HEK293 (cell line): Measurements from ENCODE around the gene PREB.

Source experiments
- CTCF ChIA-PET: fragments of 350-600 bp; formaldehyde crosslinking; extraction: SDS; loops from one replicate; lab custom pipeline; 2021; ENCODE audit warnings: antibody characterized with exemption; lab: Yijun Ruan, JAX
- POLR2A ChIA-PET: fragments of 300-600 bp; formaldehyde crosslinking; extraction: SDS; loops from one replicate; lab custom pipeline; 2020; ENCODE audit warnings: antibody characterized with exemption, inconsistent platforms; lab: Yijun Ruan, JAX
- H3K27ac ChIP-seq: fragments of 200-500 bp; sonication (Bioruptor generic); 2 replicates; pipeline ENCODE4 v1.5.1; 2014; ENCODE audit warnings: low read depth, low read length, control low read depth, inconsistent platforms; ENCODE audit errors: extremely low read depth
- H3K36me3 ChIP-seq, 2 experiments: fragments of 200-500 bp in 1 of 2; sonication (Bioruptor generic) in 1 of 2; 1 replicate in 1 of 2; 2 replicates in 1 of 2; pipeline ENCODE4 v1.5.1; 2014 to 2017; ENCODE audit warnings: inconsistent platforms in 2 of 2, low read length in 2 of 2; ENCODE audit not compliant: control insufficient read depth in 2 of 2, insufficient read depth in 1 of 2
- H3K4me1 ChIP-seq: fragments of 200-500 bp; sonication (Bioruptor generic); 2 replicates; pipeline ENCODE4 v1.5.1; 2014; ENCODE audit warnings: mild to moderate bottlenecking, low read length, inconsistent platforms; ENCODE audit not compliant: control insufficient read depth, insufficient read depth
- H3K4me3 ChIP-seq: 2 replicates; pipeline ENCODE4 v1.5.1; 2011; ENCODE audit warnings: low read depth, mild to moderate bottlenecking, control low read depth, low read length, moderate library complexity
- H3K9me3 ChIP-seq: fragments of 200-500 bp; sonication (Bioruptor generic); 2 replicates; pipeline ENCODE4 v1.5.1; 2014; ENCODE audit warnings: low read depth, low read length, inconsistent platforms; ENCODE audit not compliant: control insufficient read depth, insufficient read depth
- REPIN1 ChIP-seq: fragments of 450-650 bp; formaldehyde crosslinking; IDR thresholded peaks from 2 replicates; pipeline ENCODE4 v1.5.1; 2017; ENCODE audit warnings: missing biosample characterization, missing genetic modification characterization, low read depth
- SCRT1 ChIP-seq: fragments of 450-650 bp; formaldehyde crosslinking; IDR thresholded peaks from 2 replicates; pipeline ENCODE4 v1.5.1; 2016; ENCODE audit warnings: missing biosample characterization, missing genetic modification characterization, borderline replicate concordance
- ZBTB17 ChIP-seq: fragments of 450-650 bp; formaldehyde crosslinking; IDR thresholded peaks from 2 replicates; pipeline ENCODE4 v1.5.1; 2016; ENCODE audit warnings: missing biosample characterization, missing genetic modification characterization
- ZBTB20 ChIP-seq: fragments of 450-650 bp; formaldehyde crosslinking; IDR thresholded peaks from 2 replicates; pipeline ENCODE4 v1.5.1; 2016; ENCODE audit warnings: missing biosample characterization, missing genetic modification characterization
- ZBTB6 ChIP-seq: fragments of 450-650 bp; formaldehyde crosslinking; IDR thresholded peaks from 2 replicates; pipeline ENCODE4 v1.5.1; 2017; ENCODE audit warnings: missing biosample characterization, missing genetic modification characterization
- ZBTB7A ChIP-seq: fragments of 450-650 bp; formaldehyde crosslinking; IDR thresholded peaks from 2 replicates; pipeline ENCODE4 v1.5.1; 2016; ENCODE audit warnings: low read depth, missing biosample characterization, missing genetic modification characterization
- ZEB2 ChIP-seq: fragments of 450-650 bp; formaldehyde crosslinking; IDR thresholded peaks from 2 replicates; pipeline ENCODE4 v1.5.1; 2016; ENCODE audit warnings: missing biosample characterization, missing genetic modification characterization
- ZFP3 ChIP-seq: fragments of 450-650 bp; formaldehyde crosslinking; IDR thresholded peaks from 2 replicates; pipeline ENCODE4 v1.5.1; 2016; ENCODE audit warnings: low read depth, missing biosample characterization, missing genetic modification characterization
- ZFP41 ChIP-seq: fragments of 450-650 bp; formaldehyde crosslinking; IDR thresholded peaks from 2 replicates; pipeline ENCODE4 v1.5.1; 2016; ENCODE audit warnings: missing biosample characterization, missing genetic modification characterization, borderline replicate concordance
- ZNF112 ChIP-seq: fragments of 450-650 bp; formaldehyde crosslinking; IDR thresholded peaks from 2 replicates; pipeline ENCODE4 v1.5.0; 2017; ENCODE audit warnings: missing biosample characterization, missing genetic modification characterization
- ZNF184 ChIP-seq: fragments of 450-650 bp; IDR thresholded peaks from 2 replicates; pipeline ENCODE4 v1.5.1; 2018; ENCODE audit warnings: missing biosample characterization, mild to moderate bottlenecking, missing genetic modification characterization
- ZNF23 ChIP-seq: fragments of 450-650 bp; formaldehyde crosslinking; IDR thresholded peaks from 2 replicates; pipeline ENCODE4 v1.5.1; 2016; ENCODE audit warnings: missing biosample characterization, missing genetic modification characterization, borderline replicate concordance
- ZNF266 ChIP-seq: fragments of 450-650 bp; formaldehyde crosslinking; IDR thresholded peaks from 2 replicates; pipeline ENCODE4 v1.5.1; 2016; ENCODE audit warnings: missing biosample characterization, missing genetic modification characterization, low read depth
- ZNF302 ChIP-seq: fragments of 450-650 bp; formaldehyde crosslinking; IDR thresholded peaks from 2 replicates; pipeline ENCODE4 v1.5.1; 2016; ENCODE audit warnings: missing biosample characterization, missing genetic modification characterization, low read depth
- ZNF350 ChIP-seq: fragments of 450-650 bp; formaldehyde crosslinking; IDR thresholded peaks from 2 replicates; pipeline ENCODE4 v1.5.0; 2017; ENCODE audit warnings: missing biosample characterization, mild to moderate bottlenecking, missing genetic modification characterization
- ZNF416 ChIP-seq: fragments of 450-650 bp; formaldehyde crosslinking; IDR thresholded peaks from 2 replicates; pipeline ENCODE4 v1.5.1; 2016; ENCODE audit warnings: missing biosample characterization, missing genetic modification characterization
- ZNF473 ChIP-seq: fragments of 450-650 bp; formaldehyde crosslinking; IDR thresholded peaks from 2 replicates; pipeline ENCODE4 v1.5.1; 2017; ENCODE audit warnings: missing biosample characterization, missing genetic modification characterization
- ZNF76 ChIP-seq: fragments of 450-650 bp; formaldehyde crosslinking; IDR thresholded peaks from 2 replicates; pipeline ENCODE4; 2016; ENCODE audit warnings: low read depth, missing biosample characterization, missing genetic modification characterization, borderline replicate concordance
- ZNF785 ChIP-seq: fragments of 450-650 bp; formaldehyde crosslinking; IDR thresholded peaks from 2 replicates; pipeline ENCODE4 v1.5.1; 2016; ENCODE audit warnings: missing biosample characterization, missing genetic modification characterization
- ZSCAN23 ChIP-seq: fragments of 450-650 bp; formaldehyde crosslinking; IDR thresholded peaks from 2 replicates; pipeline ENCODE4 v1.5.1; 2016; ENCODE audit warnings: missing biosample characterization, missing genetic modification characterization
- ZSCAN30 ChIP-seq: fragments of 450-650 bp; IDR thresholded peaks from 2 replicates; pipeline ENCODE4 v1.5.1; 2018; ENCODE audit warnings: missing biosample characterization, mild to moderate bottlenecking, missing genetic modification characterization, moderate library complexity
- TF ChIP-seq, protein P1 (sequence below): fragments of 450-650 bp; IDR thresholded peaks from 2 replicates; pipeline ENCODE4 v1.5.1; 2018; ENCODE audit warnings: missing biosample characterization, missing genetic modification characterization
- TF ChIP-seq, protein P2 (sequence below): fragments of 450-650 bp; formaldehyde crosslinking; IDR thresholded peaks from 2 replicates; pipeline ENCODE4 v1.5.1; 2016; ENCODE audit warnings: missing biosample characterization, missing genetic modification characterization, low read depth
- TF ChIP-seq, protein P3 (sequence below): fragments of 450-650 bp; formaldehyde crosslinking; optimal IDR thresholded peaks from 2 replicates; pipeline ENCODE3; 2016; ENCODE audit warnings: missing biosample characterization, mild to moderate bottlenecking, missing genetic modification characterization

The PREB gene

DNA sequence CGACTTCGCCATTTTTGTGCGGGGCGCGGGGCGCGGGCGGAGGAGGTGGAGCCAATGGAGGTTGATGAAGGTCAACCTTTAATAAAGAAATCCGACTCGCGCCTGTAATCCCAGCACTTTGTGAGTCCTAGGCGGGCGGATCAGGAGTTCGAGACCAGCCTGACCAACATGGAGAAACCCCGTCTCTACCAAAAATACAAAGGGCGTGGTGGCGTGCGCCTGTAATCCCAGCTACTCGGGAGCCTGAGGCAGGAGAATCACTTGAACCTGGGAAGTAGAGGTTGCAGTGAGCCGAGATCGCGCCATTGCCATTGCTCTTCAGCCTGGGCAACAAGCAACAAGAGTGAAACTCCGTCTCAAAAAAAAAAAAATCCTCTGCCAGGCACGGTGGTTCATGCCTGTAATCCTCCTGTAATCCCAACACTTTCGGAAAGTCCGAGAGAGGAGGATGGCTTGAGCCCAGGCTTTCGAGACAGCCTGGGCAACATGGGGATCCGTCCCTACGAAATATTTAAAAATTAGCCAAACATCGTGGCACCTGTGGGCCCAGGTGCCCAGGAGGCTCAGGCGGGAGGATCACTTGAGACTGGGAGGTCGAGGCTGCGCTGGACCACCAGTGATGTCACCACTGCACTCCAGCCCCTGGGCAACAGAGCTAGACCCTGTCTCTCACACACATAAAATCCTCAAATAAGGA lies 493 bp upstream of the PREB start (continued):
- TF ChIP-seq, protein P1, sequence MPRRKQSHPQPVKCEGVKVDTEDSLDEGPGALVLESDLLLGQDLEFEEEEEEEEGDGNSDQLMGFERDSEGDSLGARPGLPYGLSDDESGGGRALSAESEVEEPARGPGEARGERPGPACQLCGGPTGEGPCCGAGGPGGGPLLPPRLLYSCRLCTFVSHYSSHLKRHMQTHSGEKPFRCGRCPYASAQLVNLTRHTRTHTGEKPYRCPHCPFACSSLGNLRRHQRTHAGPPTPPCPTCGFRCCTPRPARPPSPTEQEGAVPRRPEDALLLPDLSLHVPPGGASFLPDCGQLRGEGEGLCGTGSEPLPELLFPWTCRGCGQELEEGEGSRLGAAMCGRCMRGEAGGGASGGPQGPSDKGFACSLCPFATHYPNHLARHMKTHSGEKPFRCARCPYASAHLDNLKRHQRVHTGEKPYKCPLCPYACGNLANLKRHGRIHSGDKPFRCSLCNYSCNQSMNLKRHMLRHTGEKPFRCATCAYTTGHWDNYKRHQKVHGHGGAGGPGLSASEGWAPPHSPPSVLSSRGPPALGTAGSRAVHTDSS: no peak; the same call in 1 of the 2 replicates
- TF ChIP-seq ZNF350 (tag by site-specific recombination) (no peak), ZNF416 (tag by site-specific recombination) (no peak), ZEB2 (tag by site-specific recombination) (peak; percentile 76; the same call in 1 of the 2 replicates), ZNF76 (tag by site-specific recombination) (no peak; the same call in 1 of the 2 replicates), ZNF112 (tag by site-specific recombination) (no peak), REPIN1 (tag by site-specific recombination) (no peak), ZBTB17 (tag by site-specific recombination) (peak; percentile 69), ZSCAN30 (tag by site-specific recombination) (no peak), ZBTB7A (tag by site-specific recombination) (no peak), ZNF23 (tag by site-specific recombination) (no peak), ZNF473 (tag by site-specific recombination) (no peak)
- TF ChIP-seq, protein P2, sequence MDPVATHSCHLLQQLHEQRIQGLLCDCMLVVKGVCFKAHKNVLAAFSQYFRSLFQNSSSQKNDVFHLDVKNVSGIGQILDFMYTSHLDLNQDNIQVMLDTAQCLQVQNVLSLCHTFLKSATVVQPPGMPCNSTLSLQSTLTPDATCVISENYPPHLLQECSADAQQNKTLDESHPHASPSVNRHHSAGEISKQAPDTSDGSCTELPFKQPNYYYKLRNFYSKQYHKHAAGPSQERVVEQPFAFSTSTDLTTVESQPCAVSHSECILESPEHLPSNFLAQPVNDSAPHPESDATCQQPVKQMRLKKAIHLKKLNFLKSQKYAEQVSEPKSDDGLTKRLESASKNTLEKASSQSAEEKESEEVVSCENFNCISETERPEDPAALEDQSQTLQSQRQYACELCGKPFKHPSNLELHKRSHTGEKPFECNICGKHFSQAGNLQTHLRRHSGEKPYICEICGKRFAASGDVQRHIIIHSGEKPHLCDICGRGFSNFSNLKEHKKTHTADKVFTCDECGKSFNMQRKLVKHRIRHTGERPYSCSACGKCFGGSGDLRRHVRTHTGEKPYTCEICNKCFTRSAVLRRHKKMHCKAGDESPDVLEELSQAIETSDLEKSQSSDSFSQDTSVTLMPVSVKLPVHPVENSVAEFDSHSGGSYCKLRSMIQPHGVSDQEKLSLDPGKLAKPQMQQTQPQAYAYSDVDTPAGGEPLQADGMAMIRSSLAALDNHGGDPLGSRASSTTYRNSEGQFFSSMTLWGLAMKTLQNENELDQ (tag by site-specific recombination): no peak
- TF ChIP-seq, all 188 proteins: peak for 14

DNA sequence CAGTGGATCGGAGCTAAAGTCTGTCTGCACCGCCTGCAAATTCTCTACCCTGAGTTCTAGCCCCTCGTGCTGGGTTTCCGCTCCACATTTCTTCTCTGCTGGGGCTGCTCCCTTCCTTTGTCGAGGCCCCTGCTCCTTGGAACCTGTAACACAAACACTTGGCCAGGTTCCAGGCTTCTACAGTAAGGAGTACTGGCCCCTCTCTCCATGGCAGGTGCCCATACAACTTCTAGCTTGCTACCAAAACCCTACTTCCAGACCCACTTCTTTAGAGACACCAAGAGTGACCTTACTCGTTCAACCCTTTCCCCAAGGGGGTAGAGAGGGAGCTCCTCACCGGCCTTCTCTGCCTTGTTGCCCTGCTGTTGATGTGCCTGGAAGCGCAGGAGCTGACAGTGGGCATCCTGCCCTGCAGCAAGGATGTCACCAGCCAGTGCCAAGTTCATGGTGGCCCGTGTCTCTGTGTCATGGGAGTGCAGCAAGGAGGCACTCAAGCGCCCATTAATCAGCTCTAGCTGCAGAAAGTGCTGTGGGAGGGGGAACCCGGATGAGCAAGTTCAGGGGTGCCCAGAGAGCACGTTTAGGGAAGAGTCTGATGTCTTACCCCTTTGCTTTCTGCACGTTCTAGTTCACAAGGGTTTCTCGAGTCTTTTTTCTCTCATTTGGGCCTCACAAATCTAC lies 1.1 kb downstream of the PREB start:
- TF ChIP-seq ZFP41 (tag by site-specific recombination): no peak
- TF ChIP-seq ZNF184 (tag by site-specific recombination): no peak
- TF ChIP-seq ZBTB20 (tag by site-specific recombination): no peak
- TF ChIP-seq ZNF266: no peak
- TF ChIP-seq ZNF76 (tag by site-specific recombination): no peak
- TF ChIP-seq ZSCAN23 (tag by site-specific recombination): no peak
- peak; percentile 69; the same call in 1 of the 2 replicates for TF ChIP-seq ZBTB6 (tag by site-specific recombination)
- TF ChIP-seq ZFP3 (tag by site-specific recombination): peak; percentile 57; the same call in 1 of the 2 replicates
- TF ChIP-seq, protein P3, sequence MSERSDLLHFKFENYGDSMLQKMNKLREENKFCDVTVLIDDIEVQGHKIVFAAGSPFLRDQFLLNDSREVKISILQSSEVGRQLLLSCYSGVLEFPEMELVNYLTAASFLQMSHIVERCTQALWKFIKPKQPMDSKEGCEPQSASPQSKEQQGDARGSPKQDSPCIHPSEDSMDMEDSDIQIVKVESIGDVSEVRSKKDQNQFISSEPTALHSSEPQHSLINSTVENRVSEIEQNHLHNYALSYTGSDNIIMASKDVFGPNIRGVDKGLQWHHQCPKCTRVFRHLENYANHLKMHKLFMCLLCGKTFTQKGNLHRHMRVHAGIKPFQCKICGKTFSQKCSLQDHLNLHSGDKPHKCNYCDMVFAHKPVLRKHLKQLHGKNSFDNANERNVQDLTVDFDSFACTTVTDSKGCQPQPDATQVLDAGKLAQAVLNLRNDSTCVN (tag by site-specific recombination): no peak
- TF ChIP-seq ZNF302: no peak
- no peak for TF ChIP-seq SCRT1
- TF ChIP-seq, protein P1: no peak
- no peak for TF ChIP-seq ZNF785 (tag by site-specific recombination)
- Histone ChIP-seq H3K27ac (peak overlapping the region; percentile 72; the same call in 1 of the 2 replicates), H3K36me3 (peaks cover 4 to 46% of the 10 kb centered on the region in 2 experiments; a peak in 2 of 3 replicates), H3K4me1 (no peaks in the 10 kb centered on the region), H3K4me3 (peak overlapping the region; percentile 87), H3K9me3 (no peaks in the 10 kb centered on the region)
- ChIA-PET POLR2A (interaction anchor here (0.7 to 3.6 kb wide), 7 partner anchors 9 to 296 kb away, joined by 3 to 34 read pairs (median 5); partner anchors contain the start of genes ABHD1, GTF3C2 and OST4), CTCF (interaction anchor here (0.6 to 3.5 kb wide), 13 partner anchors 10 to 802 kb away, joined by 3 to 17 read pairs (median 3); partner anchors contain the start of gene ABHD1)
